MCF 10A (cell line): ENCODE results near the gene PNMA6F. TPM values are rescaled to one million over a fixed set of nuclear protein-coding genes. Genes with fewer than 3 reads are reported as not detected.

Experiments
- BruUV-seq: library from RNA; stranded (reverse); fragments of 400-500 nt; replicated peaks from 2 replicates; lab custom pipeline; 2021; lab: Mats Ljungman, UMichigan
- CTCF ChIA-PET: fragments of 300-600 bp; sonication (Branson Sonifier 250); formaldehyde crosslinking; extraction: SDS; loops from one replicate; lab custom pipeline; 2021; ENCODE audit warnings: antibody characterized with exemption, inconsistent platforms; lab: Yijun Ruan, JAX
- POLR2A ChIA-PET: fragments of 300-600, 350-650 bp; sonication (Branson Sonifier 250); formaldehyde crosslinking; extraction: SDS; loops from one replicate; lab custom pipeline; 2020; ENCODE audit warnings: antibody characterized with exemption, inconsistent platforms; lab: Yijun Ruan, JAX
- DNase-seq: peaks from one replicate; pipeline ENCODE4 v3.0.0-alpha.2; 2018; ENCODE audit not compliant: unreplicated experiment
- H3K27ac Mint-ChIP-seq: one replicate; pipeline ENCODE4 v1.8.0; 2022; ENCODE audit warnings: mild to moderate bottlenecking, low read depth, mixed read lengths; ENCODE audit not compliant: unreplicated experiment
- H3K27me3 Mint-ChIP-seq: one replicate; pipeline ENCODE4 v1.8.0; 2022; ENCODE audit warnings: mixed read lengths; ENCODE audit not compliant: insufficient read depth, unreplicated experiment
- H3K36me3 Mint-ChIP-seq: one replicate; pipeline ENCODE4 v1.8.0; 2022; ENCODE audit warnings: mild to moderate bottlenecking, moderate library complexity, mixed read lengths; ENCODE audit not compliant: insufficient read depth, unreplicated experiment
- H3K4me1 Mint-ChIP-seq: one replicate; pipeline ENCODE4 v1.8.0; 2022; ENCODE audit warnings: mixed read lengths; ENCODE audit not compliant: insufficient read depth, unreplicated experiment
- H3K4me3 Mint-ChIP-seq: one replicate; pipeline ENCODE4 v1.8.0; 2022; ENCODE audit warnings: mild to moderate bottlenecking, moderate library complexity, mixed read lengths; ENCODE audit not compliant: unreplicated experiment
- H3K9me3 Mint-ChIP-seq: one replicate; pipeline ENCODE4 v1.8.0; 2022; ENCODE audit warnings: mixed read lengths; ENCODE audit not compliant: unreplicated experiment
- CTCF ChIP-seq: fragments of 200-600 bp; IDR thresholded peaks from one replicate; pipeline ENCODE4 v1.8.0; 2022; ENCODE audit warnings: antibody characterized with exemption, mild to moderate bottlenecking; ENCODE audit not compliant: unreplicated experiment
- intact Hi-C: fragments of 100-400 bp; cut with micrococcal nuclease; formaldehyde crosslinking; loops from 2 replicates; pipeline ENCODE4 v1.14.1; 2022
- total RNA-seq: library from RNA; stranded (reverse); gene quantifications from 2 replicates; pipeline ENCODE4 v1.2.3, GENCODE V29; 2022

The PNMA6F gene
- total RNA-seq, 1 experiment from 2014 or later, result not detected

- ChIA-PET CTCF (no interaction called here), POLR2A (no interaction called here)
- Mint-ChIP-seq H3K36me3 (no peaks in the 10 kb centered on the region), H3K9me3 (no peaks in the 10 kb centered on the region), H3K27me3 (no peaks in the 10 kb centered on the region), H3K27ac (no peak overlapping the region), H3K4me1 (no peaks in the 10 kb centered on the region), H3K4me3 (no peak overlapping the region)
- no TSS peak for BruUV-seq
- TF ChIP-seq CTCF, result no peak
- intact Hi-C loops, result no loop called here
- DNase-seq, result no peak
Observed at GRCh38 chrX:153312842-153313241, 8.7 kb downstream of the PNMA6F start.

GRCh38 chrX:153312041-153312440, 9.5 kb downstream of the PNMA6F start:
- ChIA-PET POLR2A (no interaction called here), CTCF (no interaction called here)
- H3K4me3 Mint-ChIP-seq, result no peak overlapping the region
- no peaks in the 10 kb centered on the region for H3K9me3 Mint-ChIP-seq
- no peak for DNase-seq
- H3K36me3 Mint-ChIP-seq, result no peaks in the 10 kb centered on the region
- TF ChIP-seq CTCF, result no peak
- intact Hi-C loops, result no loop called here
- no TSS peak for BruUV-seq
- no peak overlapping the region for H3K27ac Mint-ChIP-seq
- no peaks in the 10 kb centered on the region for H3K4me1 Mint-ChIP-seq
- H3K27me3 Mint-ChIP-seq, result no peaks in the 10 kb centered on the region

GRCh38 chrX:153310901-153311300, 10.7 kb downstream of the PNMA6F start:
- CTCF ChIA-PET, result no interaction called here
- no peak for TF ChIP-seq CTCF
- no peak for DNase-seq
- H3K36me3 Mint-ChIP-seq, result no peaks in the 10 kb centered on the region
- no peaks in the 10 kb centered on the region for H3K4me1 Mint-ChIP-seq
- intact Hi-C loops, result no loop called here
- H3K27ac Mint-ChIP-seq, result no peak overlapping the region
- POLR2A ChIA-PET, result no interaction called here
- H3K4me3 Mint-ChIP-seq, result no peak overlapping the region
- no peaks in the 10 kb centered on the region for H3K9me3 Mint-ChIP-seq
- no TSS peak for BruUV-seq
- H3K27me3 Mint-ChIP-seq, result no peaks in the 10 kb centered on the region

GRCh38 chrX:153307276-153308178, 14.0 kb downstream of the PNMA6F start:
- no peak for TF ChIP-seq CTCF
- DNase-seq, result no peak
- H3K4me1 Mint-ChIP-seq, result no peaks in the 10 kb centered on the region
- intact Hi-C loops, result no loop called here
- peaks cover 26% of the 10 kb centered on the region for H3K27me3 Mint-ChIP-seq
- no peak overlapping the region for H3K27ac Mint-ChIP-seq
- H3K4me3 Mint-ChIP-seq, result no peak overlapping the region
- POLR2A ChIA-PET, result no interaction called here
- CTCF ChIA-PET, result no interaction called here
- no peaks in the 10 kb centered on the region for H3K36me3 Mint-ChIP-seq
- H3K9me3 Mint-ChIP-seq, result no peaks in the 10 kb centered on the region
- BruUV-seq, result no TSS peak
